Endothelial cell of umbilical vein (primary cell): ENCODE data around the gene DIPK1A.

Experiments
- EZH2 ChIP-seq: IDR thresholded peaks from 2 replicates; pipeline ENCODE4 v1.6.1; 2012; ENCODE audit warnings: borderline replicate concordance, low read depth, mild to moderate bottlenecking, moderate library complexity, low read length, inconsistent platforms; ENCODE audit not compliant: severe bottlenecking
- FOS ChIP-seq: IDR thresholded peaks from 2 replicates; pipeline ENCODE4 v1.6.1; 2011; ENCODE audit warnings: mild to moderate bottlenecking, low read length, moderate library complexity, borderline replicate concordance; ENCODE audit not compliant: insufficient read depth
- GATA2 ChIP-seq: IDR thresholded peaks from 2 replicates; pipeline ENCODE4 v1.7.0; 2011; ENCODE audit warnings: low read depth, mild to moderate bottlenecking, moderate library complexity, mixed read lengths, low read length; ENCODE audit not compliant: insufficient read length, insufficient read depth
- JUN ChIP-seq: IDR thresholded peaks from 2 replicates; pipeline ENCODE4 v1.6.1; 2011; ENCODE audit warnings: borderline replicate concordance, low read depth; ENCODE audit not compliant: insufficient read length, insufficient read depth
- MAX ChIP-seq: IDR thresholded peaks from 2 replicates; pipeline ENCODE4 v1.6.1; 2011; ENCODE audit not compliant: insufficient read depth, insufficient read length
- MYC ChIP-seq: IDR thresholded peaks from one replicate; pipeline ENCODE4 v1.6.1; 2011; ENCODE audit warnings: mild to moderate bottlenecking, low read depth, low read length
- POLR2A ChIP-seq: IDR thresholded peaks from 2 replicates; pipeline ENCODE4 v1.6.1; 2012; ENCODE audit warnings: low read depth, mild to moderate bottlenecking, control low read depth, low read length
- POLR2AphosphoS5 ChIP-seq: IDR thresholded peaks from 2 replicates; pipeline ENCODE4 v1.6.1; 2012; ENCODE audit warnings: low read depth, mild to moderate bottlenecking, control low read depth, low read length, moderate library complexity; ENCODE audit not compliant: insufficient read depth
- TF ChIP-seq, protein P1 (sequence below), 2 donors: IDR thresholded peaks; 1 replicate in 1 of 2; 2 replicates in 1 of 2; pipeline ENCODE4 v1.5.1; 2011; ENCODE audit warnings: low read length in 2 of 2, mild to moderate bottlenecking in 2 of 2, moderate library complexity in 2 of 2, control low read depth in 1 of 2, inconsistent platforms in 1 of 2, low read depth in 1 of 2; ENCODE audit not compliant: insufficient read depth in 1 of 2; ENCODE audit errors: extremely low read depth in 1 of 2

GRCh38 chr1:92992054-92992453, 30.8 kb upstream of the DIPK1A start:
- TF ChIP-seq, protein P1, sequence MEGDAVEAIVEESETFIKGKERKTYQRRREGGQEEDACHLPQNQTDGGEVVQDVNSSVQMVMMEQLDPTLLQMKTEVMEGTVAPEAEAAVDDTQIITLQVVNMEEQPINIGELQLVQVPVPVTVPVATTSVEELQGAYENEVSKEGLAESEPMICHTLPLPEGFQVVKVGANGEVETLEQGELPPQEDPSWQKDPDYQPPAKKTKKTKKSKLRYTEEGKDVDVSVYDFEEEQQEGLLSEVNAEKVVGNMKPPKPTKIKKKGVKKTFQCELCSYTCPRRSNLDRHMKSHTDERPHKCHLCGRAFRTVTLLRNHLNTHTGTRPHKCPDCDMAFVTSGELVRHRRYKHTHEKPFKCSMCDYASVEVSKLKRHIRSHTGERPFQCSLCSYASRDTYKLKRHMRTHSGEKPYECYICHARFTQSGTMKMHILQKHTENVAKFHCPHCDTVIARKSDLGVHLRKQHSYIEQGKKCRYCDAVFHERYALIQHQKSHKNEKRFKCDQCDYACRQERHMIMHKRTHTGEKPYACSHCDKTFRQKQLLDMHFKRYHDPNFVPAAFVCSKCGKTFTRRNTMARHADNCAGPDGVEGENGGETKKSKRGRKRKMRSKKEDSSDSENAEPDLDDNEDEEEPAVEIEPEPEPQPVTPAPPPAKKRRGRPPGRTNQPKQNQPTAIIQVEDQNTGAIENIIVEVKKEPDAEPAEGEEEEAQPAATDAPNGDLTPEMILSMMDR (IDR thresholded peaks at IDR 0.05; ENCODE audit: extremely low read depth in 1 of 2, insufficient read depth in 1 of 2, low read depth in 1 of 2, low read length in 2 of 2): no peak
- TF ChIP-seq POLR2A (no peak), POLR2AphosphoS5 (no peak), EZH2 (no peak), MYC (no peak), JUN (no peak), MAX (no peak), GATA2 (no peak), FOS (no peak)
